Osteoblast (primary cell): Measurements from ENCODE around the gene CEL. TPM values are rescaled to one million over a fixed set of nuclear protein-coding genes. Genes with fewer than 3 reads are reported as not detected.
"Not testable (repeated sequence)": the region's sequence is repeated elsewhere in the genome, so short reads cannot be mapped to it uniquely, and the experiment has no call there.

Experiments
- DNase-seq: peaks from one replicate; pipeline ENCODE4 v3.0.0; 2011; ENCODE audit warnings: low spot score, mixed read lengths; ENCODE audit not compliant: insufficient read length; ENCODE audit errors: missing footprints
- H2AFZ ChIP-seq: 2 replicates; pipeline ENCODE4 v1.6.0; 2011; ENCODE audit warnings: mild to moderate bottlenecking, low read length
- H3K27ac ChIP-seq: 2 replicates; pipeline ENCODE4 v1.5.1; 2011; ENCODE audit warnings: mild to moderate bottlenecking, low read depth, low read length, moderate library complexity
- H3K27me3 ChIP-seq: 2 replicates; pipeline ENCODE4 v1.6.0; 2012; ENCODE audit warnings: mild to moderate bottlenecking, control low read depth, inconsistent platforms, low read length, moderate library complexity; ENCODE audit not compliant: insufficient read depth
- H3K36me3 ChIP-seq: 2 replicates; pipeline ENCODE4 v1.5.1; 2011; ENCODE audit warnings: mild to moderate bottlenecking, low read length, control low read depth, moderate library complexity; ENCODE audit not compliant: insufficient read depth
- H3K4me1 ChIP-seq: 2 replicates; pipeline ENCODE4 v1.5.1; 2011; ENCODE audit warnings: mild to moderate bottlenecking, low read length, control low read depth, moderate library complexity; ENCODE audit not compliant: insufficient read depth
- H3K4me2 ChIP-seq: 2 replicates; pipeline ENCODE4 v1.6.0; 2011; ENCODE audit warnings: mild to moderate bottlenecking, low read length; ENCODE audit not compliant: insufficient read depth
- H3K4me3 ChIP-seq: fragments of 200-600 bp; sonication (generic); 3 replicates; pipeline ENCODE4 v1.5.1; 2012; ENCODE audit warnings: mild to moderate bottlenecking, low read length, inconsistent platforms; ENCODE audit not compliant: insufficient read depth
- H3K79me2 ChIP-seq: 2 replicates; pipeline ENCODE4 v1.6.0; 2012; ENCODE audit warnings: mild to moderate bottlenecking, low read length, control low read depth, inconsistent platforms; ENCODE audit not compliant: insufficient read depth
- H3K9me3 ChIP-seq: 2 replicates; pipeline ENCODE4 v1.5.1; 2011; ENCODE audit warnings: low read depth, low read length, control low read depth
- H4K20me1 ChIP-seq: 2 replicates; pipeline ENCODE4 v1.6.0; 2012; ENCODE audit warnings: mild to moderate bottlenecking, low read length, control low read depth; ENCODE audit not compliant: insufficient read depth
- CTCF ChIP-seq: IDR thresholded peaks from 2 replicates; pipeline ENCODE4 v1.5.1; 2011; ENCODE audit warnings: mild to moderate bottlenecking, low read depth, low read length, moderate library complexity; ENCODE audit errors: extremely low read depth
- total RNA-seq: library from RNA; depleted of rRNA; stranded (reverse); fragments of >200 nt; gene quantifications from 2 replicates; pipeline ENCODE4 v1.2.3, GENCODE V29; 2012

CEL gene
- total RNA-seq, 1 donor, result not detected

GRCh38 chr9:133071484-133072150 lies 9.8 kb downstream of the CEL start:
- H2AFZ ChIP-seq, result no peak overlapping the region
- no peak overlapping the region for H3K4me2 ChIP-seq
- H3K36me3 ChIP-seq, result no peaks in the 10 kb centered on the region
- no peak overlapping the region for H3K4me3 ChIP-seq
- no peaks in the 10 kb centered on the region for H3K9me3 ChIP-seq
- H3K4me1 ChIP-seq, result peaks cover 25% of the 10 kb centered on the region
- H4K20me1 ChIP-seq, result peaks cover 2% of the 10 kb centered on the region
- H3K27ac ChIP-seq, result no peak overlapping the region
- peaks cover 11% of the 10 kb centered on the region for H3K27me3 ChIP-seq
- no peaks in the 10 kb centered on the region for H3K79me2 ChIP-seq
- no peak for TF ChIP-seq CTCF
- peak; percentile 41 for DNase-seq

- not testable (repeated sequence) for H3K4me2 ChIP-seq, H2AFZ ChIP-seq, DNase-seq, H4K20me1 ChIP-seq, H3K36me3 ChIP-seq, H3K4me3 ChIP-seq, H3K9me3 ChIP-seq, H3K79me2 ChIP-seq, H3K27ac ChIP-seq
- peaks cover 29% of the 10 kb centered on the region for H3K4me1 ChIP-seq
- H3K27me3 ChIP-seq, result peaks cover 15% of the 10 kb centered on the region
Observed at GRCh38 chr9:133072210-133072609, 10.4 kb downstream of the CEL start.

- Histone ChIP-seq H3K4me2 (no peak overlapping the region), H3K27me3 (peaks cover 25% of the 10 kb centered on the region), H3K79me2 (no peaks in the 10 kb centered on the region), H2AFZ (no peak overlapping the region), H3K4me1 (peaks cover 29% of the 10 kb centered on the region), H3K36me3 (no peaks in the 10 kb centered on the region), H4K20me1 (peaks cover 2% of the 10 kb centered on the region), H3K27ac (no peak overlapping the region), H3K4me3 (no peak overlapping the region), H3K9me3 (no peaks in the 10 kb centered on the region)
- no peak for TF ChIP-seq CTCF
- peak; percentile 76 for DNase-seq
Observed at GRCh38 chr9:133073086-133074014, 11.6 kb downstream of the CEL start.

GRCh38 chr9:133074111-133074651 lies 12.4 kb downstream of the CEL start:
- no peak overlapping the region for H3K4me2 ChIP-seq
- H3K27me3 ChIP-seq, result peaks cover 33% of the 10 kb centered on the region

More at GRCh38 chr9:133074111-133074651, 12.4 kb downstream of the CEL start:
- H3K79me2 ChIP-seq, result no peaks in the 10 kb centered on the region
- H3K4me1 ChIP-seq, result peaks cover 29% of the 10 kb centered on the region
- no peaks in the 10 kb centered on the region for H3K9me3 ChIP-seq
- no peak overlapping the region for H3K4me3 ChIP-seq
- no peak overlapping the region for H3K27ac ChIP-seq
- peaks cover 2% of the 10 kb centered on the region for H4K20me1 ChIP-seq
- DNase-seq, result peak; percentile 84
- no peaks in the 10 kb centered on the region for H3K36me3 ChIP-seq
- TF ChIP-seq CTCF, result no peak
- no peak overlapping the region for H2AFZ ChIP-seq
